ENCODE data around the gene APAF1.

APAF1 gene

GRCh38 chr12:98671459-98671858, 26.4 kb downstream of the APAF1 start:
- Histone ChIP-seq H3K14ac (ENCODE audit: low read length in 2 of 2) (no peak overlapping the region), H3K4me2 (ENCODE audit: low read length, poor library complexity, severe bottlenecking) (no peak overlapping the region), H3K18ac (ENCODE audit: low read depth in 1 of 2, low read length in 2 of 2) (no peak overlapping the region), H2BK5ac (ENCODE audit: low read depth, low read length, poor library complexity, severe bottlenecking) (no peak overlapping the region), H2AFZ (ENCODE audit: low read depth, low read length) (no peak overlapping the region), H2BK120ac (ENCODE audit: low read depth, low read length) (no peak overlapping the region), H4K91ac (ENCODE audit: low read length) (no peak overlapping the region), H3K27me3 (ENCODE audit: control insufficient read depth in 1 of 2, insufficient read depth in 1 of 2, low read length in 2 of 2) (no peaks in the 10 kb centered on the region), H3K23ac (ENCODE audit: low read length in 2 of 2) (no peak overlapping the region), H3K36me3 (ENCODE audit: control insufficient read depth in 1 of 2, insufficient read depth in 2 of 2, low read depth in 1 of 2, low read length in 2 of 2) (peaks cover 15 to 66% of the 10 kb centered on the region in 2 experiments), H3K4ac (ENCODE audit: low read depth in 1 of 2, low read length in 2 of 2) (no peak overlapping the region), H2BK12ac (ENCODE audit: low read length in 2 of 2) (no peak overlapping the region), H3K27ac (ENCODE audit: low read length, poor library complexity, severe bottlenecking) (no peak overlapping the region), H2AK5ac (ENCODE audit: low read length, severe bottlenecking) (no peak overlapping the region), H4K8ac (ENCODE audit: low read length) (no peak overlapping the region), H3K79me1 (replicated peaks; ENCODE audit: low read length, poor library complexity, severe bottlenecking) (peaks cover 16% of the 10 kb centered on the region), H2BK15ac (ENCODE audit: low read depth, poor library complexity, severe bottlenecking) (no peak overlapping the region), H3K9me3 (ENCODE audit: control insufficient read depth, low read length) (no peaks in the 10 kb centered on the region), H3K4me3 (ENCODE audit: insufficient read depth in 1 of 2, low read depth in 1 of 2, low read length in 2 of 2) (no peak overlapping the region), H3K4me1 (ENCODE audit: control insufficient read depth, insufficient read depth, low read depth, low read length) (no peaks in the 10 kb centered on the region), H3K9ac (ENCODE audit: low read length) (no peak overlapping the region)
- no peak for DNase-seq
- WGBS, result over 99% methylated on average over 7 of the region's 7 CpGs

GRCh38 chr12:98674841-98675240, 29.8 kb downstream of the APAF1 start:
- no peak overlapping the region for H3K9ac ChIP-seq (ENCODE audit: low read length)

DNA sequence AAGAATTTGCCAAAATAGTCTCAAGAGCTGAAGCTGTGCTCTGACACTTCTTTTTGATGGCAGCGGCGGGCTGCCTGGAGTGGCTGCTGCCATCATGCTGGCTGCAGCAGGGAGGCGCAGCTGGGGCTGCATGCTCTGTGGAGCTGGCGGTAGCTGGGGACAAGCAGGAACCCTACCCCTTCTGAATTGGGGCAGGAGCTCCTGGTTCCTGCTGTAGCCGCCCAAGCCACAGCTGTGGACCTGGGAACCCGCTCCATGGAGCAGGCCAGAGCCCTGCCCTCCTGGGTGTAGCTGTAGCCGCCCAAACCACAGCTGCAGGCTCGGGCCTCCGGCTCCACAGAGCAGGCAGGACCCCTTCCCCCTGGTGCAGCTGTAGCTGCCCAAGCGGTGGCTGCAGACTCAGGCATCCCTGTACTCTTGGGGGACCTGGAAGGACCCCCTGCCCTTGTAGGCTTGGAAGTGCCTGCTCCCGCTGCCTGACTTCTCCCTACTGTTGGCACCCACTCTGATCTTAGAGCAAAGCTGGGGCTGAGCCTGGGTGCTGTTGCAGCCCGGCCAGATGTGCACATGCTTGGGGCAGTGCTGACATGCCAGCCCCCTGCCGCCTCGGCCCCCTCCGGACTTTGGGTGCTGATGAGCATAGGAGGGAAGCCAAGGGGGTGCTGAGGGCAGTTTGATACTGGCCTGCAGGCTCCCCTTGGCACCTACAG, 33.3 kb downstream of the APAF1 start:
- WGBS, result 95% methylated on average over 15 of the region's 15 CpGs

More at GRCh38 chr12:98674841-98675240, 29.8 kb downstream of the APAF1 start:
- Histone ChIP-seq H2BK15ac (ENCODE audit: low read depth, poor library complexity, severe bottlenecking) (no peak overlapping the region), H2BK12ac (ENCODE audit: low read length in 2 of 2) (no peak overlapping the region), H4K8ac (ENCODE audit: low read length) (no peak overlapping the region), H3K4ac (ENCODE audit: low read depth in 1 of 2, low read length in 2 of 2) (no peak overlapping the region), H2AK5ac (ENCODE audit: low read length, severe bottlenecking) (no peak overlapping the region), H2BK5ac (ENCODE audit: low read depth, low read length, poor library complexity, severe bottlenecking) (no peak overlapping the region), H3K27ac (ENCODE audit: low read length, poor library complexity, severe bottlenecking) (no peak overlapping the region), H4K91ac (ENCODE audit: low read length) (no peak overlapping the region), H3K4me3 (ENCODE audit: insufficient read depth in 1 of 2, low read depth in 1 of 2, low read length in 2 of 2) (no peak overlapping the region), H3K4me1 (ENCODE audit: control insufficient read depth, insufficient read depth, low read depth, low read length) (no peaks in the 10 kb centered on the region), H3K9me3 (ENCODE audit: control insufficient read depth, low read length) (no peaks in the 10 kb centered on the region), H3K14ac (ENCODE audit: low read length in 2 of 2) (no peak overlapping the region), H3K27me3 (ENCODE audit: control insufficient read depth in 1 of 2, insufficient read depth in 1 of 2, low read length in 2 of 2) (no peaks in the 10 kb centered on the region), H2BK120ac (ENCODE audit: low read depth, low read length) (no peak overlapping the region), H3K23ac (ENCODE audit: low read length in 2 of 2) (no peak overlapping the region), H2AFZ (ENCODE audit: low read depth, low read length) (no peak overlapping the region), H3K79me1 (replicated peaks; ENCODE audit: low read length, poor library complexity, severe bottlenecking) (peaks cover 23% of the 10 kb centered on the region), H3K36me3 (ENCODE audit: control insufficient read depth in 1 of 2, insufficient read depth in 2 of 2, low read depth in 1 of 2, low read length in 2 of 2) (peaks cover 27 to 72% of the 10 kb centered on the region in 2 experiments), H3K4me2 (ENCODE audit: low read length, poor library complexity, severe bottlenecking) (no peak overlapping the region), H3K18ac (ENCODE audit: low read depth in 1 of 2, low read length in 2 of 2) (no peak overlapping the region)
- no peak for DNase-seq

DNA sequence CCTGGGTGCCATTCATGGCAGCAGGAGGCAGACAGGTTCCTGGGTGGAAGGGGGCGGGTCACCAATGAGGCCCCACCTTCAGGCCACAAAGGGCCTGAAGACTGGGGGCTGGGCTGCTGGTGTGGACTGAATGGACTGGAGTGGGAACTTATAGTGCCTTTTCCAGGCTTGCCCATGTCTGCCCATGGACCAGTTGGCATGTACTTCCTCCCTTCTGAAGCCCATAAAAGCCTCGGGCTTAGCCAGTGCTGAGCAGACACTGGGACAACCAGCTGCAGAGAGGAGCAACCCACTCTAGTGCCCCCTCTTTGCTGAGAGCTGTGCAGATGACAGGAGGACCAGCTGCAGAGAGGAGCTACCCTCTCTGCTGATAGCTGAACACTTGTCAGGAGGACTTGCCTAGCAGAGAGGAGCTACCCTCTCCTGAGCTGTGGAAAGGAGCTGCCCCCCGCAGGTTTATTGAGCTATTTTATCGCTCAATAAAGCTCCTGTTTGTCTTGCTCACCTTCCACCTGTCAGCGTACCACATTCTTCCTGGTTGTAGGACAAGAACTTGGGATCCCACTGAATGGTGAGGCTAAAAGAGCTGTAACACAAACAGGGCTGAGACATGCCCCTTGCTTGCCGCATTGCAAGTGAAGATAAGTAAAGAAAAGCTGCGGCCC, 34.0 kb downstream of the APAF1 start:
- Histone ChIP-seq H2BK5ac (ENCODE audit: low read depth, low read length, poor library complexity, severe bottlenecking) (no peak overlapping the region), H3K4ac (ENCODE audit: low read depth in 1 of 2, low read length in 2 of 2) (no peak overlapping the region), H3K4me2 (ENCODE audit: low read length, poor library complexity, severe bottlenecking) (no peak overlapping the region), H4K91ac (ENCODE audit: low read length) (no peak overlapping the region), H3K79me1 (replicated peaks; ENCODE audit: low read length, poor library complexity, severe bottlenecking) (peaks cover 19% of the 10 kb centered on the region), H2AFZ (ENCODE audit: low read depth, low read length) (no peak overlapping the region), H4K8ac (ENCODE audit: low read length) (no peak overlapping the region), H2BK120ac (ENCODE audit: low read depth, low read length) (no peak overlapping the region), H3K27ac (ENCODE audit: low read length, poor library complexity, severe bottlenecking) (no peak overlapping the region), H3K27me3 (ENCODE audit: control insufficient read depth in 1 of 2, insufficient read depth in 1 of 2, low read length in 2 of 2) (no peaks in the 10 kb centered on the region), H3K4me1 (ENCODE audit: control insufficient read depth, insufficient read depth, low read depth, low read length) (no peaks in the 10 kb centered on the region), H2BK12ac (ENCODE audit: low read length in 2 of 2) (no peak overlapping the region), H2BK15ac (ENCODE audit: low read depth, poor library complexity, severe bottlenecking) (no peak overlapping the region), H3K14ac (ENCODE audit: low read length in 2 of 2) (no peak overlapping the region), H3K36me3 (ENCODE audit: control insufficient read depth in 1 of 2, insufficient read depth in 2 of 2, low read depth in 1 of 2, low read length in 2 of 2) (peaks cover 23 to 87% of the 10 kb centered on the region in 2 experiments), H3K18ac (ENCODE audit: low read depth in 1 of 2, low read length in 2 of 2) (no peak overlapping the region), H3K4me3 (ENCODE audit: insufficient read depth in 1 of 2, low read depth in 1 of 2, low read length in 2 of 2) (no peak overlapping the region), H3K9me3 (ENCODE audit: control insufficient read depth, low read length) (no peaks in the 10 kb centered on the region), H3K23ac (ENCODE audit: low read length in 2 of 2) (no peak overlapping the region), H2AK5ac (ENCODE audit: low read length, severe bottlenecking) (no peak overlapping the region), H3K9ac (ENCODE audit: low read length) (no peak overlapping the region)
- 95% methylated on average over 7 of the region's 7 CpGs for WGBS
- DNase-seq, result no peak

More for the DNA sequence above, 33.3 kb downstream of the APAF1 start:
- Histone ChIP-seq H3K4me3 (ENCODE audit: insufficient read depth in 1 of 2, low read depth in 1 of 2, low read length in 2 of 2) (no peak overlapping the region), H4K91ac (ENCODE audit: low read length) (no peak overlapping the region), H3K4me2 (ENCODE audit: low read length, poor library complexity, severe bottlenecking) (no peak overlapping the region), H3K9ac (ENCODE audit: low read length) (no peak overlapping the region), H3K9me3 (ENCODE audit: control insufficient read depth, low read length) (no peaks in the 10 kb centered on the region), H2AK5ac (ENCODE audit: low read length, severe bottlenecking) (no peak overlapping the region), H4K8ac (ENCODE audit: low read length) (no peak overlapping the region), H3K27me3 (ENCODE audit: control insufficient read depth in 1 of 2, insufficient read depth in 1 of 2, low read length in 2 of 2) (no peaks in the 10 kb centered on the region), H3K4ac (ENCODE audit: low read depth in 1 of 2, low read length in 2 of 2) (no peak overlapping the region), H2AFZ (ENCODE audit: low read depth, low read length) (no peak overlapping the region), H3K23ac (ENCODE audit: low read length in 2 of 2) (no peak overlapping the region), H3K79me1 (replicated peaks; ENCODE audit: low read length, poor library complexity, severe bottlenecking) (peaks cover 19% of the 10 kb centered on the region), H2BK5ac (ENCODE audit: low read depth, low read length, poor library complexity, severe bottlenecking) (no peak overlapping the region), H2BK120ac (ENCODE audit: low read depth, low read length) (no peak overlapping the region), H2BK15ac (ENCODE audit: low read depth, poor library complexity, severe bottlenecking) (no peak overlapping the region), H3K27ac (ENCODE audit: low read length, poor library complexity, severe bottlenecking) (no peak overlapping the region), H3K18ac (ENCODE audit: low read depth in 1 of 2, low read length in 2 of 2) (no peak overlapping the region), H3K4me1 (ENCODE audit: control insufficient read depth, insufficient read depth, low read depth, low read length) (no peaks in the 10 kb centered on the region), H2BK12ac (ENCODE audit: low read length in 2 of 2) (no peak overlapping the region), H3K14ac (ENCODE audit: low read length in 2 of 2) (no peak overlapping the region), H3K36me3 (ENCODE audit: control insufficient read depth in 1 of 2, insufficient read depth in 2 of 2, low read depth in 1 of 2, low read length in 2 of 2) (peaks cover 23 to 87% of the 10 kb centered on the region in 2 experiments)
- no peak for DNase-seq

All from mesenchymal stem cell (in vitro differentiated cells and primary cell).